Activated CD4-positive, alpha-beta T cell treated with anti-CD3 and anti-CD28 coated beads, Interleukin-2, amount 10 ng/mL, durations not matched to agents 24 days and 14 days (primary cell): ENCODE data around the gene NCAPD3. TPM values are rescaled to one million over a fixed set of nuclear protein-coding genes. Genes with fewer than 3 reads are reported as not detected.
"Not testable (repeated sequence)": the region's sequence is repeated elsewhere in the genome, so short reads cannot be mapped to it uniquely, and the experiment has no call there.

Source experiments
- DNase-seq: peaks from one replicate; pipeline ENCODE4 v3.0.0; 2022
- H3K27ac Mint-ChIP-seq: one replicate; pipeline ENCODE4 v1.8.0; 2022; ENCODE audit warnings: mild to moderate bottlenecking, mixed read lengths
- H3K27me3 Mint-ChIP-seq: one replicate; pipeline ENCODE4 v1.8.0; 2022; ENCODE audit warnings: mixed read lengths
- H3K36me3 Mint-ChIP-seq: one replicate; pipeline ENCODE4 v1.8.0; 2022; ENCODE audit warnings: low read depth, mild to moderate bottlenecking, mixed read lengths
- H3K4me1 Mint-ChIP-seq: one replicate; pipeline ENCODE4 v1.8.0; 2021; ENCODE audit warnings: mixed read lengths
- H3K4me3 Mint-ChIP-seq: one replicate; pipeline ENCODE4 v1.8.0; 2022; ENCODE audit warnings: mild to moderate bottlenecking, moderate library complexity, mixed read lengths
- H3K9me3 Mint-ChIP-seq: one replicate; pipeline ENCODE4 v1.8.0; 2021; ENCODE audit warnings: mixed read lengths
- intact Hi-C: fragments of 100-400 bp; cut with micrococcal nuclease; formaldehyde crosslinking; loops from one replicate; pipeline ENCODE4 v1.15.1; 2023
- total RNA-seq: library from RNA; stranded (reverse); gene quantifications from 2 replicates; pipeline ENCODE4 v1.2.3, GENCODE V29; 2022

NCAPD3 gene
- total RNA-seq, 1 donor from 2014 or later = 111 TPM

GRCh38 chr11:134224710-134225664 lies 1.2 kb upstream of the NCAPD3 start:
- peak; percentile 89 for DNase-seq
- Mint-ChIP-seq H3K4me1 (peaks cover 70% of the 10 kb centered on the region), H3K4me3 (peak overlapping the region; percentile 97), H3K36me3 (peaks cover 22% of the 10 kb centered on the region), H3K9me3 (no peaks in the 10 kb centered on the region), H3K27me3 (no peaks in the 10 kb centered on the region), H3K27ac (peak overlapping the region; percentile 91)
- intact Hi-C loops = loop anchor here (1.0 to 5.0 kb wide), 7 partner anchors 18 to 298 kb away; partner anchors contain the start of genes ACAD8, GLB1L2 and THYN1

- Mint-ChIP-seq H3K4me1 (peaks cover 68% of the 10 kb centered on the region), H3K36me3 (peaks cover 33% of the 10 kb centered on the region), H3K27ac (peak overlapping the region; percentile 97), H3K9me3 (no peaks in the 10 kb centered on the region), H3K27me3 (no peaks in the 10 kb centered on the region), H3K4me3 (peak overlapping the region; percentile 95)
- peak; percentile 75 for DNase-seq
- intact Hi-C loops = loop anchor here (5.0 kb wide), 2 partner anchors 276 to 296 kb away; no protein-coding TSS in a partner anchor
Observed at GRCh38 chr11:134223121-134223520, 646 bp downstream of the NCAPD3 start.

- Mint-ChIP-seq H3K9me3 (no peaks in the 10 kb centered on the region), H3K4me1 (peaks cover 50% of the 10 kb centered on the region), H3K27ac (no peak overlapping the region), H3K4me3 (no peak overlapping the region), H3K36me3 (peaks cover 45% of the 10 kb centered on the region), H3K27me3 (no peaks in the 10 kb centered on the region)
- DNase-seq = no peak
- intact Hi-C loops = no loop called here
Observed at GRCh38 chr11:134216816-134217215, 7.0 kb downstream of the NCAPD3 start.

- intact Hi-C loops = no loop called here
- Mint-ChIP-seq H3K36me3 (peaks cover 51% of the 10 kb centered on the region), H3K9me3 (no peaks in the 10 kb centered on the region), H3K4me3 (no peak overlapping the region), H3K4me1 (peaks cover 48% of the 10 kb centered on the region), H3K27ac (no peak overlapping the region), H3K27me3 (no peaks in the 10 kb centered on the region)
- DNase-seq = no peak
Observed at GRCh38 chr11:134215836-134216235, 7.9 kb downstream of the NCAPD3 start.

GRCh38 chr11:134207538-134208239 lies 16.1 kb downstream of the NCAPD3 start:
- H3K36me3 Mint-ChIP-seq = peaks cover 71% of the 10 kb centered on the region
- H3K4me1 Mint-ChIP-seq = peaks cover 11% of the 10 kb centered on the region
- intact Hi-C loops = loop anchor here (2.0 kb wide), 2 partner anchors 17 to 37 kb away; partner anchors contain the start of gene VPS26B
- no peak overlapping the region for H3K4me3 Mint-ChIP-seq
- DNase-seq = peak; percentile 91
- H3K27me3 Mint-ChIP-seq = no peaks in the 10 kb centered on the region
- no peak overlapping the region for H3K27ac Mint-ChIP-seq
- H3K9me3 Mint-ChIP-seq = no peaks in the 10 kb centered on the region

GRCh38 chr11:134206185-134206584 lies 17.6 kb downstream of the NCAPD3 start:
- Mint-ChIP-seq H3K4me1 (peaks cover 7% of the 10 kb centered on the region), H3K27ac (no peak overlapping the region), H3K4me3 (no peak overlapping the region), H3K9me3 (no peaks in the 10 kb centered on the region), H3K36me3 (peaks cover 74% of the 10 kb centered on the region), H3K27me3 (no peaks in the 10 kb centered on the region)
- DNase-seq = no peak
- intact Hi-C loops = loop anchor here (2.0 kb wide), 2 partner anchors 19 to 39 kb away; partner anchors contain the start of gene VPS26B

GRCh38 chr11:134205729-134206128 lies 18.0 kb downstream of the NCAPD3 start:
- no peak overlapping the region for H3K27ac Mint-ChIP-seq
- no peak overlapping the region for H3K4me3 Mint-ChIP-seq
- no peaks in the 10 kb centered on the region for H3K9me3 Mint-ChIP-seq
- DNase-seq = no peak
- intact Hi-C loops = loop anchor here (2.0 kb wide), 2 partner anchors 19 to 39 kb away; partner anchors contain the start of gene VPS26B
- no peaks in the 10 kb centered on the region for H3K27me3 Mint-ChIP-seq
- peaks cover 75% of the 10 kb centered on the region for H3K36me3 Mint-ChIP-seq
- peaks cover 6% of the 10 kb centered on the region for H3K4me1 Mint-ChIP-seq

GRCh38 chr11:134202661-134203060 lies 21.1 kb downstream of the NCAPD3 start:
- DNase-seq = no peak
- no peak overlapping the region for H3K27ac Mint-ChIP-seq
- peaks cover 74% of the 10 kb centered on the region for H3K36me3 Mint-ChIP-seq
- intact Hi-C loops = no loop called here
- H3K9me3 Mint-ChIP-seq = no peaks in the 10 kb centered on the region
- no peaks in the 10 kb centered on the region for H3K27me3 Mint-ChIP-seq
- peaks cover 4% of the 10 kb centered on the region for H3K4me1 Mint-ChIP-seq
- H3K4me3 Mint-ChIP-seq = no peak overlapping the region

GRCh38 chr11:134200688-134201087 lies 23.1 kb downstream of the NCAPD3 start:
- no peaks in the 10 kb centered on the region for H3K27me3 Mint-ChIP-seq
- peaks cover 5% of the 10 kb centered on the region for H3K4me1 Mint-ChIP-seq
- intact Hi-C loops = no loop called here
- H3K27ac Mint-ChIP-seq = no peak overlapping the region
- H3K4me3 Mint-ChIP-seq = no peak overlapping the region
- H3K9me3 Mint-ChIP-seq = no peaks in the 10 kb centered on the region
- H3K36me3 Mint-ChIP-seq = peaks cover 75% of the 10 kb centered on the region
- no peak for DNase-seq

GRCh38 chr11:134199531-134199930 lies 24.2 kb downstream of the NCAPD3 start:
- no peak for DNase-seq
- Mint-ChIP-seq H3K9me3 (no peaks in the 10 kb centered on the region), H3K4me1 (peaks cover 5% of the 10 kb centered on the region), H3K36me3 (peaks cover 68% of the 10 kb centered on the region), H3K27ac (no peak overlapping the region), H3K27me3 (no peaks in the 10 kb centered on the region), H3K4me3 (no peak overlapping the region)
- intact Hi-C loops = no loop called here

GRCh38 chr11:134196756-134197155 lies 27.0 kb downstream of the NCAPD3 start:
- no peak overlapping the region for H3K4me3 Mint-ChIP-seq
- peak; percentile 65 for DNase-seq
- intact Hi-C loops = no loop called here

GRCh38 chr11:134188092-134188491 lies 35.7 kb downstream of the NCAPD3 start:
- H3K27me3 Mint-ChIP-seq, H3K9me3 Mint-ChIP-seq, DNase-seq, H3K4me1 Mint-ChIP-seq, H3K4me3 Mint-ChIP-seq, H3K27ac Mint-ChIP-seq, intact Hi-C loops: not testable (repeated sequence)
- H3K36me3 Mint-ChIP-seq = peaks cover 85% of the 10 kb centered on the region

More at GRCh38 chr11:134196756-134197155, 27.0 kb downstream of the NCAPD3 start:
- no peaks in the 10 kb centered on the region for H3K27me3 Mint-ChIP-seq
- peaks cover 5% of the 10 kb centered on the region for H3K4me1 Mint-ChIP-seq
- H3K9me3 Mint-ChIP-seq = no peaks in the 10 kb centered on the region
- peaks cover 69% of the 10 kb centered on the region for H3K36me3 Mint-ChIP-seq
- no peak overlapping the region for H3K27ac Mint-ChIP-seq

GRCh38 chr11:134181707-134182106 lies 42.1 kb downstream of the NCAPD3 start:
- Mint-ChIP-seq H3K36me3 (peaks cover 57% of the 10 kb centered on the region), H3K4me3 (no peak overlapping the region), H3K9me3 (no peaks in the 10 kb centered on the region), H3K27ac (no peak overlapping the region), H3K27me3 (no peaks in the 10 kb centered on the region), H3K4me1 (peaks cover 2% of the 10 kb centered on the region)
- intact Hi-C loops = no loop called here
- DNase-seq = no peak
